Heart left ventricle (tissue), 13 donors: Measurements from ENCODE around the gene SLC37A1.

Source experiments
- POLR2A ChIP-seq, 2 donors: fragments of 450-650 bp; IDR thresholded peaks; one replicate each; pipeline ENCODE4 v1.6.1; 2017; ENCODE audit warnings: antibody characterized with exemption in 2 of 2, mild to moderate bottlenecking in 2 of 2, moderate library complexity in 2 of 2
- TF ChIP-seq, protein P1 (sequence below), 12 donors: fragments of 200-600 bp; sonication (generic) in 4 of 12; IDR thresholded peaks; one replicate each; pipeline versions ENCODE4 v1.5.0 to v1.8.0; 2018 to 2022; ENCODE audit warnings: antibody characterized with exemption in 12 of 12, mild to moderate bottlenecking in 5 of 12
- donor health status: ischemic (EF 13 %, LVEDD 7.1; RV severe dilation, severe dysfunction).
- donor health status: DM: no; HTN: yes; CAD: no.
- donor health status: DM: no; HTN: no; CAD: no.
- donor health status: ischemic (EF 25% LVEDD 6.9; RV normal size, moderate dysfunction).
- donor health status: ischemic (EF 25% LVEDD 5.7; RV mildly dilated, moderate dysfunction).
- donor health status: ischemic (EF 35%, LVEDD 5.7; RV mildly dilated, moderate dysfunction).
- donor health status: nonischemic (EF 11% LVEDD 7.7; RV severe dilation, severe dysfunction).
- donor health status: DM: yes; HTN: yes; CAD: no.
- donor health status: PGD.
- donor health status: ischemic (EF 29% LVEDD 5.4; RV normal size, mild dysfunction).
- donor health status: nonischemic (EF 23%, LVEDD 6.1; RV moderate dilation, normal function).

DNA sequence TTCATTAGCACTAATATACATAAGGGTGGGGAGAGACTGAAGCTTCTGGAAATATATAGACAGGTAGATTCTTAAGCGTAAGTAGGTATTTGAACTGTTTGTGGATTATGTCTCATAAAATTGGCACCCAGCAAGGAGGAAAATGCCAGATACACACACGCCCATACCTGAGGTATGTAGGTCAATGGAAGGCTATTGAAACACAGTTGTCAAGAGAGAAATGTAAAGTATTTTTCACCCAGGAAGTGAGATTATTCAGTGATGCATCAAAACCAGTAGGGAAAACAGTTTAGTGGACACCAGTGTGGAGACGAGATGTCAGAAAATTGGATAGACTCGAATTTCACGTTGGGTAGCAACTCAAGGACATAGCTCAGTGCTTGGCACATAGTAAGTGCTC, 12.9 kb upstream of the SLC37A1 start:
- TF ChIP-seq POLR2A (IDR thresholded peaks at IDR 0.05), result no peak
- TF ChIP-seq, protein P1, sequence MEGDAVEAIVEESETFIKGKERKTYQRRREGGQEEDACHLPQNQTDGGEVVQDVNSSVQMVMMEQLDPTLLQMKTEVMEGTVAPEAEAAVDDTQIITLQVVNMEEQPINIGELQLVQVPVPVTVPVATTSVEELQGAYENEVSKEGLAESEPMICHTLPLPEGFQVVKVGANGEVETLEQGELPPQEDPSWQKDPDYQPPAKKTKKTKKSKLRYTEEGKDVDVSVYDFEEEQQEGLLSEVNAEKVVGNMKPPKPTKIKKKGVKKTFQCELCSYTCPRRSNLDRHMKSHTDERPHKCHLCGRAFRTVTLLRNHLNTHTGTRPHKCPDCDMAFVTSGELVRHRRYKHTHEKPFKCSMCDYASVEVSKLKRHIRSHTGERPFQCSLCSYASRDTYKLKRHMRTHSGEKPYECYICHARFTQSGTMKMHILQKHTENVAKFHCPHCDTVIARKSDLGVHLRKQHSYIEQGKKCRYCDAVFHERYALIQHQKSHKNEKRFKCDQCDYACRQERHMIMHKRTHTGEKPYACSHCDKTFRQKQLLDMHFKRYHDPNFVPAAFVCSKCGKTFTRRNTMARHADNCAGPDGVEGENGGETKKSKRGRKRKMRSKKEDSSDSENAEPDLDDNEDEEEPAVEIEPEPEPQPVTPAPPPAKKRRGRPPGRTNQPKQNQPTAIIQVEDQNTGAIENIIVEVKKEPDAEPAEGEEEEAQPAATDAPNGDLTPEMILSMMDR (IDR thresholded peaks at IDR 0.05), result no peak
